GM19238 (cell line): ENCODE results near the gene HERPUD1.
"Not testable (repeated sequence)": the region's sequence is repeated elsewhere in the genome, so short reads cannot be mapped to it uniquely, and the experiment has no call there.

ENCODE experiments used
- DNase-seq: peaks from one replicate; pipeline ENCODE4 v3.0.0; 2011; ENCODE audit warnings: low spot score; ENCODE audit not compliant: insufficient read length

Gene HERPUD1

GRCh38 chr16:56931892-56932720, at the start of gene HERPUD1:
HERPUD1 (plus strand) TSS chr16:56932142; CDS start chr16:56932245, 103 bp downstream.
- peak; percentile 97 for DNase-seq

- DNase-seq: no peak
These were observed 48.4 kb upstream of the HERPUD1 start for GRCh38 chr16:56883586-56883985.

- DNase-seq: no peak
These were observed 47.8 kb upstream of the HERPUD1 start for GRCh38 chr16:56884026-56884582.

GRCh38 chr16:56884929-56885328, 47.0 kb upstream of the HERPUD1 start:
- DNase-seq: not testable (repeated sequence)

- no peak for DNase-seq
These were observed 46.3 kb upstream of the HERPUD1 start for GRCh38 chr16:56885446-56886162.

GRCh38 chr16:56886296-56886695, 45.6 kb upstream of the HERPUD1 start:
- DNase-seq: no peak

GRCh38 chr16:56886826-56887225, 45.1 kb upstream of the HERPUD1 start:
- no peak for DNase-seq

GRCh38 chr16:56888806-56889205, 43.1 kb upstream of the HERPUD1 start:
- DNase-seq: peak; percentile 63

- DNase-seq: no peak
These were observed 42.7 kb upstream of the HERPUD1 start for GRCh38 chr16:56889206-56889605.

GRCh38 chr16:56891685-56892084, 40.3 kb upstream of the HERPUD1 start:
- DNase-seq: no peak

- no peak for DNase-seq
These were observed 39.2 kb upstream of the HERPUD1 start for GRCh38 chr16:56892705-56893104.

GRCh38 chr16:56894331-56894917, 37.5 kb upstream of the HERPUD1 start:
- no peak for DNase-seq

- DNase-seq: no peak
These were observed 36.1 kb upstream of the HERPUD1 start for GRCh38 chr16:56895813-56896212.

GRCh38 chr16:56896244-56896643, 35.7 kb upstream of the HERPUD1 start:
- no peak for DNase-seq

- DNase-seq: no peak
These were observed 34.7 kb upstream of the HERPUD1 start for GRCh38 chr16:56897026-56897799.

- no peak for DNase-seq
These were observed 33.1 kb upstream of the HERPUD1 start for GRCh38 chr16:56898847-56899246.

- DNase-seq: no peak
These were observed 28.1 kb upstream of the HERPUD1 start for GRCh38 chr16:56903866-56904265.

GRCh38 chr16:56907401-56907800, 24.5 kb upstream of the HERPUD1 start:
- DNase-seq: no peak

GRCh38 chr16:56909527-56909979, 22.4 kb upstream of the HERPUD1 start:
- no peak for DNase-seq

GRCh38 chr16:56910112-56910511, 21.8 kb upstream of the HERPUD1 start:
- no peak for DNase-seq
